Vagina (tissue), 2 donors: ENCODE measurements around the gene CHCHD2.
"Not testable (repeated sequence)": the region's sequence is repeated elsewhere in the genome, so short reads cannot be mapped to it uniquely, and the experiment has no call there.

Source experiments
- POLR2AphosphoS5 ChIP-seq, 2 donors: sonication (generic); formaldehyde crosslinking; IDR thresholded peaks; one replicate each; pipeline ENCODE4 v1.9.0; 2017; ENCODE audit warnings: antibody characterized with exemption in 2 of 2, mild to moderate bottlenecking in 2 of 2, low read depth in 1 of 2; ENCODE audit not compliant: insufficient read depth in 1 of 2
- TF ChIP-seq, protein P1 (sequence below), 3 experiments: fragments of 450-650 bp in 2 of 3; fragments of 200-600 bp in 1 of 3; sonication (generic) in 1 of 3; IDR thresholded peaks; one replicate each; pipeline ENCODE4 v1.5.1; 2017 to 2019; ENCODE audit warnings: antibody characterized with exemption in 3 of 3, mild to moderate bottlenecking in 2 of 3, moderate library complexity in 2 of 3

DNA sequence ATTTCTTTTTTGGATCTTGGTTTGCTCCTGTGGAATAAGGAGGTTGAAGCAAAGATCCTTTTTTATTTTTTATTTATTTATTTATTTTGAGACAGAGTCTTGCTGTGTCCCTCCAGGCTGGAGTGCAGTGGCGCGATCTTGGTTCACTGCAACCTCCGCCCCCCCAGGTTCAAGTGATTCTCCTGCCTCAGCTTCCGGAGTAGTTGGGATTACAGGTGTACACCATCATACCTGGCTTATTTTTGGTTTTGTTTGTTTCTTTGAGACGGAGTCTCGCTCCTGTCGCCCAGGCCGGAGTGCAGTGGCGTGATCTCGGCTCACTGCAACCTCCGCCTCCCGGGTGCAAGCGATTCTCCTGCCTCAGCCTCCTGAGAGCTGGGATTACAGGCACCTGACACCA, 39.9 kb downstream of the CHCHD2 start:
- TF ChIP-seq, protein P1, sequence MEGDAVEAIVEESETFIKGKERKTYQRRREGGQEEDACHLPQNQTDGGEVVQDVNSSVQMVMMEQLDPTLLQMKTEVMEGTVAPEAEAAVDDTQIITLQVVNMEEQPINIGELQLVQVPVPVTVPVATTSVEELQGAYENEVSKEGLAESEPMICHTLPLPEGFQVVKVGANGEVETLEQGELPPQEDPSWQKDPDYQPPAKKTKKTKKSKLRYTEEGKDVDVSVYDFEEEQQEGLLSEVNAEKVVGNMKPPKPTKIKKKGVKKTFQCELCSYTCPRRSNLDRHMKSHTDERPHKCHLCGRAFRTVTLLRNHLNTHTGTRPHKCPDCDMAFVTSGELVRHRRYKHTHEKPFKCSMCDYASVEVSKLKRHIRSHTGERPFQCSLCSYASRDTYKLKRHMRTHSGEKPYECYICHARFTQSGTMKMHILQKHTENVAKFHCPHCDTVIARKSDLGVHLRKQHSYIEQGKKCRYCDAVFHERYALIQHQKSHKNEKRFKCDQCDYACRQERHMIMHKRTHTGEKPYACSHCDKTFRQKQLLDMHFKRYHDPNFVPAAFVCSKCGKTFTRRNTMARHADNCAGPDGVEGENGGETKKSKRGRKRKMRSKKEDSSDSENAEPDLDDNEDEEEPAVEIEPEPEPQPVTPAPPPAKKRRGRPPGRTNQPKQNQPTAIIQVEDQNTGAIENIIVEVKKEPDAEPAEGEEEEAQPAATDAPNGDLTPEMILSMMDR (IDR thresholded peaks at IDR 0.05): not testable (repeated sequence)
- not testable (repeated sequence) for TF ChIP-seq POLR2AphosphoS5 (IDR thresholded peaks at IDR 0.05; ENCODE audit: insufficient read depth in 1 of 2, low read depth in 1 of 2)
